WTC11 (cell line): ENCODE data around the gene SCAF8. TPM values are rescaled to one million over a fixed set of nuclear protein-coding genes. Genes with fewer than 3 reads are reported as not detected.

Experiments
- ATAC-seq: fragments of 200-7000 bp; cut with Tn5 transposase; 2 replicates; pipeline ENCODE4 v1.10.0; 2021; ENCODE audit warnings: mild to moderate bottlenecking, moderate library complexity
- CTCF ChIA-PET: fragments of 300-600 bp; sonication (Branson Sonifier 250); formaldehyde crosslinking; loops from one replicate; lab custom pipeline; 2021; ENCODE audit warnings: antibody characterized with exemption; lab: Charles Lee
- POLR2A ChIA-PET: fragments of 350-600 bp; sonication (Branson Sonifier 250); formaldehyde crosslinking; loops from one replicate; lab custom pipeline; 2021; ENCODE audit warnings: antibody characterized with exemption; lab: Charles Lee
- DNase-seq: peaks from one replicate; pipeline ENCODE4 v3.0.0; 2021; ENCODE audit warnings: low spot score
- H3K27ac Mint-ChIP-seq: 2 replicates; pipeline ENCODE4 v1.8.0; 2021; ENCODE audit warnings: mixed read lengths
- H3K27me3 Mint-ChIP-seq: 2 replicates; pipeline ENCODE4 v1.8.0; 2021; ENCODE audit warnings: low read depth, mild to moderate bottlenecking, moderate library complexity, mixed read lengths
- H3K36me3 Mint-ChIP-seq: 2 replicates; pipeline ENCODE4 v1.8.0; 2021; ENCODE audit warnings: mixed read lengths
- H3K4me1 Mint-ChIP-seq: 2 replicates; pipeline ENCODE4 v1.8.0; 2022; ENCODE audit warnings: mixed read lengths
- H3K4me3 Mint-ChIP-seq: 2 replicates; pipeline ENCODE4 v1.8.0; 2021; ENCODE audit warnings: mild to moderate bottlenecking, moderate library complexity, mixed read lengths
- H3K9me3 Mint-ChIP-seq: 2 replicates; pipeline ENCODE4 v1.8.0; 2021; ENCODE audit warnings: mixed read lengths
- ATF2 ChIP-seq: sonication (generic); formaldehyde crosslinking; IDR thresholded peaks from 2 replicates; pipeline ENCODE4 v1.8.1; 2022; ENCODE audit warnings: low read depth, missing genetic modification reagents, borderline replicate concordance
- CREB1 ChIP-seq: sonication (generic); formaldehyde crosslinking; IDR thresholded peaks from 2 replicates; pipeline ENCODE4 v1.8.0; 2023; ENCODE audit warnings: mild to moderate bottlenecking, missing genetic modification reagents
- CREM ChIP-seq: sonication (generic); formaldehyde crosslinking; IDR thresholded peaks from 2 replicates; pipeline ENCODE4 v1.8.1; 2022; ENCODE audit warnings: mild to moderate bottlenecking, missing genetic modification reagents, moderate library complexity
- EMX1 ChIP-seq: fragments of 250-450 bp; sonication (Bioruptor Pico); IDR thresholded peaks from 2 replicates; pipeline ENCODE4 v1.8.0; 2021; ENCODE audit warnings: mild to moderate bottlenecking
- GABPB1 ChIP-seq: sonication (generic); formaldehyde crosslinking; IDR thresholded peaks from 2 replicates; pipeline ENCODE4 v1.8.1; 2023; ENCODE audit warnings: mild to moderate bottlenecking, missing genetic modification reagents
- GTF2I ChIP-seq: fragments of 250-450 bp; sonication (Bioruptor Pico); conservative IDR thresholded peaks from 2 replicates; pipeline ENCODE4 v1.4.0; 2021; ENCODE audit warnings: mild to moderate bottlenecking
- MYBL2 ChIP-seq: sonication (generic); formaldehyde crosslinking; IDR thresholded peaks from 2 replicates; pipeline ENCODE4 v1.8.1; 2023; ENCODE audit warnings: mild to moderate bottlenecking, moderate library complexity, missing genetic modification reagents
- NFATC4 ChIP-seq: fragments of 250-450 bp; sonication (Bioruptor Pico); IDR thresholded peaks from 2 replicates; pipeline ENCODE4 v1.9.0; 2021; ENCODE audit warnings: mild to moderate bottlenecking
- NR1H2 ChIP-seq: sonication (generic); formaldehyde crosslinking; IDR thresholded peaks from 2 replicates; pipeline ENCODE4 v1.9.0; 2021; ENCODE audit warnings: mild to moderate bottlenecking, moderate library complexity, missing genetic modification reagents
- OVOL2 ChIP-seq: fragments of 250-450 bp; sonication (Bioruptor Pico); IDR thresholded peaks from 2 replicates; pipeline ENCODE4 v1.9.0; 2021; ENCODE audit warnings: mild to moderate bottlenecking, borderline replicate concordance
- TCF7 ChIP-seq: sonication (generic); formaldehyde crosslinking; IDR thresholded peaks from 2 replicates; pipeline ENCODE4 v1.8.0; 2022; ENCODE audit warnings: mild to moderate bottlenecking, low read depth, missing genetic modification reagents, moderate library complexity
- TEAD1 ChIP-seq: sonication (generic); formaldehyde crosslinking; IDR thresholded peaks from 2 replicates; pipeline ENCODE4 v1.8.0; 2022; ENCODE audit warnings: mild to moderate bottlenecking, missing genetic modification reagents
- TP53 ChIP-seq: sonication (generic); formaldehyde crosslinking; IDR thresholded peaks from 2 replicates; pipeline ENCODE4 v1.8.1; 2023; ENCODE audit warnings: mild to moderate bottlenecking, missing genetic modification reagents
- ZNF232 ChIP-seq: sonication (generic); formaldehyde crosslinking; IDR thresholded peaks from 2 replicates; pipeline ENCODE4 v1.8.0; 2022; ENCODE audit warnings: mild to moderate bottlenecking, missing genetic modification reagents
- ZNF263 ChIP-seq: sonication (generic); formaldehyde crosslinking; IDR thresholded peaks from 2 replicates; pipeline ENCODE4 v1.8.1; 2022; ENCODE audit warnings: low read depth, mild to moderate bottlenecking, moderate library complexity, missing genetic modification reagents
- ZNF317 ChIP-seq: sonication (generic); formaldehyde crosslinking; IDR thresholded peaks from 2 replicates; pipeline ENCODE4 v1.8.1; 2023; ENCODE audit warnings: low read depth, mild to moderate bottlenecking, moderate library complexity, missing genetic modification reagents, borderline replicate concordance
- ZNF423 ChIP-seq: fragments of 250-450 bp; sonication (Bioruptor Pico); IDR thresholded peaks from 2 replicates; pipeline ENCODE4 v2.1.2; 2022; ENCODE audit warnings: mild to moderate bottlenecking, moderate library complexity
- ZNF512 ChIP-seq: sonication (generic); formaldehyde crosslinking; IDR thresholded peaks from 2 replicates; pipeline ENCODE4 v1.8.1; 2022; ENCODE audit warnings: missing genetic modification reagents, borderline replicate concordance
- total RNA-seq: library from RNA; stranded (reverse); gene quantifications from 3 replicates; pipeline ENCODE4 v1.2.3, GENCODE V29; 2021
- TF ChIP-seq, protein P1 (sequence below): sonication (generic); formaldehyde crosslinking; IDR thresholded peaks from 2 replicates; pipeline ENCODE4 v1.8.1; 2023; ENCODE audit warnings: mild to moderate bottlenecking, missing genetic modification reagents
- TF ChIP-seq, protein P2 (sequence below): fragments of 200-600 bp; IDR thresholded peaks from 2 replicates; pipeline ENCODE4 v1.8.0; 2022; ENCODE audit warnings: antibody characterized with exemption
- TF ChIP-seq, protein P3 (sequence below): fragments of 250-450 bp; sonication (Bioruptor Pico); IDR thresholded peaks from 2 replicates; pipeline ENCODE4 v1.9.0; 2021; ENCODE audit warnings: mild to moderate bottlenecking, borderline replicate concordance
- TF ChIP-seq, protein P4 (sequence below): sonication (generic); formaldehyde crosslinking; IDR thresholded peaks from 2 replicates; pipeline ENCODE4 v1.8.1; 2023; ENCODE audit warnings: mild to moderate bottlenecking, moderate library complexity, missing genetic modification reagents

The SCAF8 gene
- total RNA-seq, 1 experiment from 2014 or later = 40.7 TPM

DNA sequence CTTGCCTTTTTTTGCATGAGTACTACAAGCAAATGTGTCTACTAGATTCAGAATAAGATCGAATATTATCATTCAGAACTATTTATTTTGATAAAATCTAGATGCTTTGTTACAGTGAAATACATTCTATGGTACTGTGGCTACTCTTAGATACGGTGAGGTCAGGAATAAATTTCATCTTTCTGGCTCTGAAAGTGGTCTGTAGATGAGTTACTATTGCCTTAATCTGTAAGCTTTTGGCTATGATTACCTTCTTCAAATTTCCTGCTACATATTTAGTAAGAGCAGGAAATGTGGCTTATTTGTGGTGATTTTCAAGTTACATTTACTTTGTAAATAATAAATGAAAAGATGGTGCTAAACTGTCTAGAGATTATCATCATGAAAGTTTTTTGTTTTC lies 50.0 kb downstream of the SCAF8 start:
- peaks cover 23% of the 10 kb centered on the region for H3K36me3 Mint-ChIP-seq
- peaks cover 21% of the 10 kb centered on the region for H3K4me1 Mint-ChIP-seq
- DNase-seq (no peak), ATAC-seq (no peak)
- H3K27me3 Mint-ChIP-seq = no peaks in the 10 kb centered on the region
- H3K9me3 Mint-ChIP-seq = no peaks in the 10 kb centered on the region
- no peak overlapping the region for H3K4me3 Mint-ChIP-seq
- ChIA-PET CTCF (no interaction called here), POLR2A (no interaction called here)
- H3K27ac Mint-ChIP-seq = 0 out of 2 replicates have a peak overlapping the region, but pooled peaks have one; percentile 7
- TF ChIP-seq OVOL2 (CRISPR knock-in tag) = no peak
- no peak for TF ChIP-seq EMX1 (CRISPR knock-in tag)
- no peak for TF ChIP-seq ZNF263 (CRISPR knock-in tag)
- no peak for TF ChIP-seq ZNF423 (CRISPR knock-in tag)
- no peak for TF ChIP-seq GTF2I (CRISPR knock-in tag)
- TF ChIP-seq, protein P1, sequence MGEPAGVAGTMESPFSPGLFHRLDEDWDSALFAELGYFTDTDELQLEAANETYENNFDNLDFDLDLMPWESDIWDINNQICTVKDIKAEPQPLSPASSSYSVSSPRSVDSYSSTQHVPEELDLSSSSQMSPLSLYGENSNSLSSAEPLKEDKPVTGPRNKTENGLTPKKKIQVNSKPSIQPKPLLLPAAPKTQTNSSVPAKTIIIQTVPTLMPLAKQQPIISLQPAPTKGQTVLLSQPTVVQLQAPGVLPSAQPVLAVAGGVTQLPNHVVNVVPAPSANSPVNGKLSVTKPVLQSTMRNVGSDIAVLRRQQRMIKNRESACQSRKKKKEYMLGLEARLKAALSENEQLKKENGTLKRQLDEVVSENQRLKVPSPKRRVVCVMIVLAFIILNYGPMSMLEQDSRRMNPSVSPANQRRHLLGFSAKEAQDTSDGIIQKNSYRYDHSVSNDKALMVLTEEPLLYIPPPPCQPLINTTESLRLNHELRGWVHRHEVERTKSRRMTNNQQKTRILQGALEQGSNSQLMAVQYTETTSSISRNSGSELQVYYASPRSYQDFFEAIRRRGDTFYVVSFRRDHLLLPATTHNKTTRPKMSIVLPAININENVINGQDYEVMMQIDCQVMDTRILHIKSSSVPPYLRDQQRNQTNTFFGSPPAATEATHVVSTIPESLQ (CRISPR knock-in tag) = no peak
- TF ChIP-seq CREB1 = no peak
- no peak for TF ChIP-seq ZNF512 (CRISPR knock-in tag)
- TF ChIP-seq, protein P2, sequence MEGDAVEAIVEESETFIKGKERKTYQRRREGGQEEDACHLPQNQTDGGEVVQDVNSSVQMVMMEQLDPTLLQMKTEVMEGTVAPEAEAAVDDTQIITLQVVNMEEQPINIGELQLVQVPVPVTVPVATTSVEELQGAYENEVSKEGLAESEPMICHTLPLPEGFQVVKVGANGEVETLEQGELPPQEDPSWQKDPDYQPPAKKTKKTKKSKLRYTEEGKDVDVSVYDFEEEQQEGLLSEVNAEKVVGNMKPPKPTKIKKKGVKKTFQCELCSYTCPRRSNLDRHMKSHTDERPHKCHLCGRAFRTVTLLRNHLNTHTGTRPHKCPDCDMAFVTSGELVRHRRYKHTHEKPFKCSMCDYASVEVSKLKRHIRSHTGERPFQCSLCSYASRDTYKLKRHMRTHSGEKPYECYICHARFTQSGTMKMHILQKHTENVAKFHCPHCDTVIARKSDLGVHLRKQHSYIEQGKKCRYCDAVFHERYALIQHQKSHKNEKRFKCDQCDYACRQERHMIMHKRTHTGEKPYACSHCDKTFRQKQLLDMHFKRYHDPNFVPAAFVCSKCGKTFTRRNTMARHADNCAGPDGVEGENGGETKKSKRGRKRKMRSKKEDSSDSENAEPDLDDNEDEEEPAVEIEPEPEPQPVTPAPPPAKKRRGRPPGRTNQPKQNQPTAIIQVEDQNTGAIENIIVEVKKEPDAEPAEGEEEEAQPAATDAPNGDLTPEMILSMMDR = no peak
- TF ChIP-seq, protein P3, sequence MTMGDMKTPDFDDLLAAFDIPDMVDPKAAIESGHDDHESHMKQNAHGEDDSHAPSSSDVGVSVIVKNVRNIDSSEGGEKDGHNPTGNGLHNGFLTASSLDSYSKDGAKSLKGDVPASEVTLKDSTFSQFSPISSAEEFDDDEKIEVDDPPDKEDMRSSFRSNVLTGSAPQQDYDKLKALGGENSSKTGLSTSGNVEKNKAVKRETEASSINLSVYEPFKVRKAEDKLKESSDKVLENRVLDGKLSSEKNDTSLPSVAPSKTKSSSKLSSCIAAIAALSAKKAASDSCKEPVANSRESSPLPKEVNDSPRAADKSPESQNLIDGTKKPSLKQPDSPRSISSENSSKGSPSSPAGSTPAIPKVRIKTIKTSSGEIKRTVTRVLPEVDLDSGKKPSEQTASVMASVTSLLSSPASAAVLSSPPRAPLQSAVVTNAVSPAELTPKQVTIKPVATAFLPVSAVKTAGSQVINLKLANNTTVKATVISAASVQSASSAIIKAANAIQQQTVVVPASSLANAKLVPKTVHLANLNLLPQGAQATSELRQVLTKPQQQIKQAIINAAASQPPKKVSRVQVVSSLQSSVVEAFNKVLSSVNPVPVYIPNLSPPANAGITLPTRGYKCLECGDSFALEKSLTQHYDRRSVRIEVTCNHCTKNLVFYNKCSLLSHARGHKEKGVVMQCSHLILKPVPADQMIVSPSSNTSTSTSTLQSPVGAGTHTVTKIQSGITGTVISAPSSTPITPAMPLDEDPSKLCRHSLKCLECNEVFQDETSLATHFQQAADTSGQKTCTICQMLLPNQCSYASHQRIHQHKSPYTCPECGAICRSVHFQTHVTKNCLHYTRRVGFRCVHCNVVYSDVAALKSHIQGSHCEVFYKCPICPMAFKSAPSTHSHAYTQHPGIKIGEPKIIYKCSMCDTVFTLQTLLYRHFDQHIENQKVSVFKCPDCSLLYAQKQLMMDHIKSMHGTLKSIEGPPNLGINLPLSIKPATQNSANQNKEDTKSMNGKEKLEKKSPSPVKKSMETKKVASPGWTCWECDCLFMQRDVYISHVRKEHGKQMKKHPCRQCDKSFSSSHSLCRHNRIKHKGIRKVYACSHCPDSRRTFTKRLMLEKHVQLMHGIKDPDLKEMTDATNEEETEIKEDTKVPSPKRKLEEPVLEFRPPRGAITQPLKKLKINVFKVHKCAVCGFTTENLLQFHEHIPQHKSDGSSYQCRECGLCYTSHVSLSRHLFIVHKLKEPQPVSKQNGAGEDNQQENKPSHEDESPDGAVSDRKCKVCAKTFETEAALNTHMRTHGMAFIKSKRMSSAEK = no peak
- no peak for TF ChIP-seq GABPB1 (CRISPR knock-in tag)
- TF ChIP-seq CREM (CRISPR knock-in tag) = no peak
- no peak for TF ChIP-seq ZNF232
- TF ChIP-seq TCF7 (CRISPR knock-in tag) = no peak
- TF ChIP-seq ZNF317 (CRISPR knock-in tag) = no peak
- no peak for TF ChIP-seq NR1H2 (CRISPR knock-in tag)
- TF ChIP-seq MYBL2 (CRISPR knock-in tag) = no peak

DNA sequence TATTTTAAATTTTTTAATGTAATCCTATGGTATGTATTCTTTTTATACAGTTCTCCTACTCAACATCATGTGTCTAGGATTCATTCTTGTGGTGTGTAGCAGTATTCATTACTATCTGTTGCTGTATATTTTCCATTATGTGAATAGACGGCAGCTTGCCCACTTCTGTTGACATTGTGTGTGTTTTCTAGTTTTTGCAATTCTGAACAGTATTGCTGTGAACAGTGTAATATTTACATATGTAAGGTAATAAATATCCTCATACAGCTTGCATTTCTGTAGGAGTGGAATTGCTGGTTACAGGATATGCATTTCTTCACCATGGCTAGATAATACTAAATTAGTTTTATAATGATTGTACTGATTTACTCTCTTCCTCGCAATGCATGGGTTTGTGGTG lies 51.9 kb downstream of the SCAF8 start:
- H3K4me3 Mint-ChIP-seq = no peak overlapping the region
- POLR2A ChIA-PET = no interaction called here
- TF ChIP-seq ATF2 (no peak), CREM (CRISPR knock-in tag) (no peak), TEAD1 (CRISPR knock-in tag) (no peak), TP53 (CRISPR knock-in tag) (no peak), NFATC4 (CRISPR knock-in tag) (no peak), GTF2I (CRISPR knock-in tag) (no peak), NR1H2 (CRISPR knock-in tag) (no peak)
- TF ChIP-seq, protein P4, sequence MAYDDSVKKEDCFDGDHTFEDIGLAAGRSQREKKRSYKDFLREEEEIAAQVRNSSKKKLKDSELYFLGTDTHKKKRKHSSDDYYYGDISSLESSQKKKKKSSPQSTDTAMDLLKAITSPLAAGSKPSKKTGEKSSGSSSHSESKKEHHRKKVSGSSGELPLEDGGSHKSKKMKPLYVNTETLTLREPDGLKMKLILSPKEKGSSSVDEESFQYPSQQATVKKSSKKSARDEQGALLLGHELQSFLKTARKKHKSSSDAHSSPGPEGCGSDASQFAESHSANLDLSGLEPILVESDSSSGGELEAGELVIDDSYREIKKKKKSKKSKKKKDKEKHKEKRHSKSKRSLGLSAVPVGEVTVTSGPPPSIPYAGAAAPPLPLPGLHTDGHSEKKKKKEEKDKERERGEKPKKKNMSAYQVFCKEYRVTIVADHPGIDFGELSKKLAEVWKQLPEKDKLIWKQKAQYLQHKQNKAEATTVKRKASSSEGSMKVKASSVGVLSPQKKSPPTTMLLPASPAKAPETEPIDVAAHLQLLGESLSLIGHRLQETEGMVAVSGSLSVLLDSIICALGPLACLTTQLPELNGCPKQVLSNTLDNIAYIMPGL (CRISPR knock-in tag) = no peak

More for the DNA sequence above, 51.9 kb downstream of the SCAF8 start:
- Mint-ChIP-seq H3K27ac (0 out of 2 replicates have a peak overlapping the region, but pooled peaks have one; percentile 47), H3K27me3 (no peaks in the 10 kb centered on the region), H3K36me3 (peaks cover 24% of the 10 kb centered on the region), H3K9me3 (0 out of 2 replicates have a peak, but pooled peaks cover 4% of the 10 kb centered on the region), H3K4me1 (peaks cover 21% of the 10 kb centered on the region)
- ATAC-seq = no peak
- CTCF ChIA-PET = interaction anchor here (1.0 kb wide), 1 partner anchor 109 kb away, joined by 3 read pairs; no protein-coding TSS in a partner anchor
- DNase-seq = no peak
